HG03469 (cell line): ENCODE measurements around the gene TRHDE.

Experiments used
- ATAC-seq: cut with Tn5 transposase; IDR thresholded peaks from one replicate; pipeline ENCODE4 v1.9.1; 2021; ENCODE audit warnings: mild to moderate bottlenecking, moderate library complexity, moderate number of reproducible peaks; ENCODE audit not compliant: unreplicated experiment

Gene TRHDE

GRCh38 chr12:72272731-72273498, 745 bp downstream of the TRHDE start:
- ATAC-seq: no peak

DNA sequence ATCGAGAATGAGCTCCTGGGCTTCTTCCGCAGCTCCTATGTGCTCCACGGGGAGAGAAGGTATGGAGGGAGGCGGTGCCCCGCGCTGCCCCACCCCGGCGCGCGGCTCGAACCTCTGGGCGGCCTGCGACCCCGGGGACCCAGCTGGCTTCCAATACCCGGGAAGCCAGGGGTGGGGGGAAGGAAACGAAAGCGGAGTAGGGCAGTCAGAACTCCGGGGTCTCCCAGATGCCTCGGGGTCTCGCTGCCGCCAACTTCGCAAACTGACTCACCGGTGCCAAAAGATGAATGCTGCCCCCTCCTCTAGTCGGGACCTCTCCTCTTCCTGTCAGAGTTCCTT, 1.3 kb downstream of the TRHDE start:
- no peak for ATAC-seq

DNA sequence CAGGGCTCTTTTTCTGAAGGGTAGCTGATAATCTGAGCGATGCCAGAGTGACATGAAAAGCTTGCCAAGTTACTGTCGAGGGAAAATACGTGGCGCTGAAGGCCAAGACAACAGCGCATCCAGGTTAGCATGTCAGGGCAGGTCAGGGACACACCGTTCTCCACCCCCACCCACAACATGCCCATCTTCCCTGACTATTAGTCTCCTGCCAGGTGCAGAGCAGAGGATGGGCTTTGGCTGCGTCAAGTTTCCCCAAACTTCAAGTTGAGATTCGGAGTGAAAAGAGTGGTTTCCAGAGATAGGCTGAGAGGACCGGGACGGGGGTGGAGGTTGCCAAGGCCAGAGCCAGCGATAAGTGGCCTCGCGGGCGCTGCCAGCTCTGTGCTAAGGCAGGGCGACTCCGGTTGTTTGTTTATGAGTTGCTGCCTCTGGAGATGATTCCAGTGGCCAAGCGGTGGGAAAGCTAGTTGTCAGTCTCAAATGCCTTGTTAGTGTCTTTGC, 1.7 kb downstream of the TRHDE start:
- ATAC-seq: no peak

DNA sequence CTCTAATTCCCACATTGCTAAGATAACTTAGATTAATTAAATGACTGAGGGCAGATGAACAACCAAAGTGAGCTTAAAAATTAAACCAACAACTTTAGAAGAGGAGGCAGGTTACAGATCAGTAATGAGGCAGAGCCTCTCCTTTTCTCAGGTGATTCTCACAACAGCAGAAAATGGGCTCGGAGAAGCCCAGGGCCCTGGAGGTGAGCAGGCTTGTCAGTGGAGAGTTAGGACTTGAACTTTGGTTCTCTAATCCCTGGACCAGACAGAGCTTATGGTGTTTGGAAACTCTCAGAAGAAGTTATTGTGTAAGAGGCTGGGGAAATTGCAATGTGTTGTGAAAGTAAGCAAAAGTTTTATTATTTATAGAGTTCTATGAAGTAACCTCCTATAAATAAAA, 2.8 kb downstream of the TRHDE start:
- no peak for ATAC-seq

DNA sequence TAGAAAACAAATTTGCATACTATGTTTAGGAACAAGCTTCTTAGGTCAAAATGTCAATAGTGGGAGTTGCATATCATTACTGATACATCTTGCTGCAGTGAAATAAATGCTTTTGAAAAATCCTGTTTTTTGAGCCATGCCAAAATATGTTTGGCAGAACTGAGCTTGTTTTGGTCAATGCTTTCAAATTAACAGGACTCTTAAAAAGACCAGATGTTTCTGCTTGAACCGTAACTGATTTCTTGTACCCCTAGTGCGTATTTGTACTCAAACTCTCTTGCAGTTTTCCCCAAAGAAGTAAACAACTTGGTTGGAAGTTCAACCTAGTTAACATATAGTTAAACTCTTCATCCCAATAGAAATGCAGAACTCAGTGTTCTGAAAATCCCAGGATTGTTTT, 3.4 kb downstream of the TRHDE start:
- ATAC-seq: no peak

- no peak for ATAC-seq
Measured at GRCh38 chr12:72276181-72276805, 4.1 kb downstream of the TRHDE start.

GRCh38 chr12:72277415-72277814, 5.2 kb downstream of the TRHDE start:
- no peak for ATAC-seq

DNA sequence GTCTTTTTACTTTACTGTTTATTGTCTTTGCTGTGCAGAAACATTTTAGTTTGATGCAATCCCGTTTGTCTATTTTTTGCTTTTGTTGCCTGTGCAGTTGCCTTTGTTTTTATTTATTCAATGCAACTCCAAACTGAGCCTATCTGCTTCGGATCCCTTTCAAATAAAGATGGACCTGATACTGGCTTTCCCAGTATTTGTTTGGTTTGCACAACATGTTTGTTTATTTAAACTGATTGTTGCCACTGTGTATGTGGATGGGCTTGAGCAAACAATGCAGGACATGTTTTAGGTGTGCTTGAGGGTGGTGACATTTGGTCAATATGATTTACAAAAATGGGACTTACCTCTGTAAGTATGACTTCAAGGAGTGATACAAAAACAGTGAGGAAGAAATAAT, 6.7 kb downstream of the TRHDE start:
- no peak for ATAC-seq

- ATAC-seq: no peak
Measured at GRCh38 chr12:72281126-72281525, 9.0 kb downstream of the TRHDE start.

DNA sequence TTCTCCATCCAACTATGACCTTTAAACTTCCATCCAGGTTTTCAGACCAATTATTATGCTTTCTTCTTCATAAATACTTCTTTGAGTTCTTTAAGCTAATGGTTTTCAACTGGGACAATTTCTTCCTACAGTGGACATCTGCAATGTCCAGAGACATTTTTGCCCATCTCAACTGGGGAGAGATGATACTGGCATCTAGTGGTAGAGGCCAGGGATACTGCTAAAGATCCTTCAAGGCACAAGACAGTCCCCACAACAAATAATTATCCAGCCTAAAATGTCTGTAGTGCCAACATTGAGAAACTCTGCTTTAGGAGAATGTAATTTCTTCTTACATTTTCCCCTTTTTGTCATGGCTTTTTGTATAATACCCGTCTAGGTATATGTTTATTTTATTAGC, 10.6 kb downstream of the TRHDE start:
- no peak for ATAC-seq

DNA sequence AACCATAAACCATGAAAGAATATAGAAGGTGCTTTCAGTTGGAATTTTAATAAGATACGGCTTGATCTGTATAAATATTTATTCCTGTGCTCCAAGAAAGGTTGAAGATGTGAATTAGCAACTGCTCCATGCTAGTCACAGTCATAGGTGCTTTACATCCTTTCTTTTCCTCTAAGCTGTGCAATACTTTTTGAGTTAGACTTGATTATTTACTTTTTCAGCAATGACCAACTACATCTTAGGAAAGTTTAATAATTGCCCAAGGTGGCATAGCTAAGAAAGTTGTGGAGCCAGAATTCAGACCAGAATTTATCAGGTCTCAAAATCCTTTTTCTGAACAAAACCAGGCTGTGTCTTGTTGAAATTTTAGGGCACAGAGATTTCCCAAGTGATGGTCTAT, 13.7 kb downstream of the TRHDE start:
- no peak for ATAC-seq

GRCh38 chr12:72286526-72286925, 14.4 kb downstream of the TRHDE start:
- ATAC-seq: no peak

GRCh38 chr12:72288436-72288835, 16.3 kb downstream of the TRHDE start:
- ATAC-seq: no peak

- no peak for ATAC-seq
Measured at GRCh38 chr12:72288911-72289310, 16.7 kb downstream of the TRHDE start.

DNA sequence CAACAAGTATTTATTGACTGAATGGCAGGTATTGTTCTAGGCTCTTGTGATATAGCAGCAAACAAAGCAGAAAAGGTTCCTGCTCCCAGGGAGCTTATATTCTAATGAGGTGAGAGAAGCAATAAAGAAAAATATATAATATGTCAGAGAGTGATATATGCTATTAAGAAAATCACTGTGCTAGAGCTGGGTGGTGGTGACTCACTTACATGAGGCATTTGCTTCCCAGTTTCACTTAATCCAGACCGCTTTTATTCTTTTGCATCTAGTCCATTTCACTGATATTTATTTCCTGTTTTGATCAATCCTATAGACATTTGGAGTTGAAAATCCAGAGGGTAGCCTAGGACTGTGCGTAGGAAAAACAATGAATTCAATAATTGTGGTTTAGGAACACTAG, 17.5 kb downstream of the TRHDE start:
- no peak for ATAC-seq

- ATAC-seq: no peak
Measured at GRCh38 chr12:72291175-72291574, 19.0 kb downstream of the TRHDE start.

GRCh38 chr12:72293701-72294100, 21.5 kb downstream of the TRHDE start:
- no peak for ATAC-seq

DNA sequence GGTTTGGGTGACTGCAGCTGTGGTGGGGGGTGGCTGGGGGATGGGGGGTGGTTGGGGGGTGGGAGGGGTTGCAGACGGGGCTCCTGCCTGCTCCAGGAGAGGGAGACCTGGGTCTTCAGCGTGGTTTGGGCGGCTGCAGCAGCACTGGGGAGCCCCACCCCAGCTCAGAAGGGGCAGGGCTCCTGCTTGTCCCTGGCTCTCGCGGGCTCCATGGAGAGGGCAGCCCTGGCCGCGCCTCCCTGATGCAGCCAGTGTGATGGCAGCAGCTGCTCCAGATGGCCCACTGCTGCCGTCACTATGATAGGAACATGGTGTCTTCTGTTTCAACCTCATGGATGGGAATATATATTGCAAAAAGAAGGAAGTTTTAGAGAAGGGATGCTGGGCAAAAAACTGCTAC, 22.9 kb downstream of the TRHDE start:
- ATAC-seq: no peak

- ATAC-seq: no peak
Measured at GRCh38 chr12:72295744-72296143, 23.6 kb downstream of the TRHDE start.

GRCh38 chr12:72296389-72296788, 24.2 kb downstream of the TRHDE start:
- ATAC-seq: no peak

DNA sequence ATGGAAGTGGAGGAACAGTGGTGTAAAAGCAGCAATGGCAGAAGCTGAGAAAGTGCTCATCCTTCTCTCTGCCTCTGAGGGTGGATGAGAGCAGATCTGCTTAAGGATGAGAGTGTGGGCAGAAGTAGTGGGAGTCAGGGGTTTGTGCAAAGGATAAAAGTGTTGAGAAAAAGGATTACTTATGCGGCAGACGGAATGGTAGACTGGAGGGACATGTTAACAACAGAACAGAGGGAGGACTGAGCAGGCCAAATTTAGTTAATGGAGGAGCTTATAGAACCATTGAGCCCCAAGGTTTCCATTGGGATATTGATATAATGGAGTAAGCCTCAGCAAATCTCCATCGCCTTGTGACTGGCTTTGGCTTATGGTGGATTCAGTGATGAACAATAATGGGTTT, 25.5 kb downstream of the TRHDE start:
- no peak for ATAC-seq

DNA sequence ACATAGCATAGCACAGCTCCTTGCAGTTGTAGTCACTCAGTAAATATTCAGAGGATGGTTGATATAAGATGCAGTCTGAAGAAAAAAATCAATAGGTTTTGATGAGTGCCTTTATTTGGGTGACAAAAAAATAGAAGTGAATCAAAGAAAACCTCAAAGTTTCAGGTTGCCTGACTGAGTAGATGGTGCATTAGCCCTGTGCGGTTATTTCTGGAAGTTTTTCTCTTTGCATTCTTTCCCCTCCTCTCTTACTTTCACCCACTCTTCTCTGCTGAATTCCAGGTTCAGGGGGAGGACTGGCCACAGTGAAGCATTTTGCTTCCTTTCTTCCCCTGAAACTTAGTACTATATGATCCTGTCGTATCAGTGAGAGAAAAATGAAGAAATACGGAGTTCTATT, 28.6 kb downstream of the TRHDE start:
- no peak for ATAC-seq

DNA sequence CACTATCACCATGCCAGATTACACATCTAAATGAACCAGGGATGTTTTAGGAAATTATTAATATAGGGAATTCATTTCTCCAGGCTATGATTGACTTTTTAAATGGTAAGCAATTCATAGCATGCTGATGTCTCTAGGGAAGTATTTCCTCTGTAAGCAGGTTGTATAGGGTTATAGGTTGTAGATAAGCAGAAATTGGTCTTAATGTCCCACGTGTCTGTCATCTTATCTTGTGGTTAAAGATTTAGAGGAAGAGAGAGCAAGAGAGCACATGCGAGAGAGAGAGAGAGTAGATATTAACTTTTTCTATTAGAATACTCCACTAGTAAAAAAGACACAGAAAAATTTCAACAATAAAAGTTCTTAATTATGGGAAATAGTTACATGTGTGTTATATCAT, 32.6 kb downstream of the TRHDE start:
- ATAC-seq: no peak
